Activated T-helper 2 cell treated with anti-CD3 and anti-CD28 coated beads, Interferon-gamma antibody, Interleukin-2, Interleukin-4, amounts not matched to agents 10 μg/mL and 5 μg/mL and 100 μg/mL, durations not matched to agents 14 hours and 24 hours and 36 hours (primary cell): ENCODE results near the gene STRIT1. TPM values are rescaled to one million over a fixed set of nuclear protein-coding genes. Genes with fewer than 3 reads are reported as not detected.

Experiments used
- DNase-seq: peaks from one replicate; pipeline ENCODE4 v3.0.0; 2021; ENCODE audit warnings: low spot score
- H3K27ac Mint-ChIP-seq: one replicate; pipeline ENCODE4 v1.8.0; 2021; ENCODE audit warnings: mixed read lengths
- H3K27me3 Mint-ChIP-seq: one replicate; pipeline ENCODE4 v1.8.0; 2021; ENCODE audit warnings: low read depth, mixed read lengths
- H3K36me3 Mint-ChIP-seq: one replicate; pipeline ENCODE4 v1.8.0; 2021; ENCODE audit warnings: low read depth, mixed read lengths
- H3K4me1 Mint-ChIP-seq: one replicate; pipeline ENCODE4 v1.8.0; 2021; ENCODE audit warnings: low read depth, mixed read lengths
- H3K4me3 Mint-ChIP-seq: one replicate; pipeline ENCODE4 v1.8.0; 2021; ENCODE audit warnings: low read depth, mild to moderate bottlenecking, moderate library complexity, mixed read lengths
- H3K9me3 Mint-ChIP-seq: one replicate; pipeline ENCODE4 v1.8.0; 2021; ENCODE audit warnings: mixed read lengths
- intact Hi-C: fragments of 100-400 bp; cut with micrococcal nuclease; formaldehyde crosslinking; loops from one replicate; pipeline ENCODE4 v1.15.1; 2023
- total RNA-seq: library from RNA; stranded (reverse); gene quantifications from 2 replicates; pipeline ENCODE4 v1.2.3, GENCODE V29; 2022

STRIT1 gene
- total RNA-seq, 1 donor from 2014 or later: not detected

DNA sequence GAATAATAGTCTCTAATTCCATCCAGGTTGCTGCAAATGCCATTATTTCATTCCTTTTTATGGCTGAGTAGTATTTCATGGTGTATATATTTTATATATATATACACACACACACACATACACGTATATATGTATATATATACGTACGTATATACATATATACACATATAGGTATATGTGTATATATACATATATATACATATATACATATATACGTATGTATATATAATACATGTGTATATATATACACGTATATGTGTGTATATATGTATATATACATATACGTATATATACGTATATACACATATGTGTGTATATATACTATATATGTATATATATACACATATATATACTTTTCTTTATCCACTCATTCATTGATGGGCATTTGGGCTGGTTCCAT, 13.7 kb upstream of the STRIT1 start:
- H3K9me3 Mint-ChIP-seq: no peaks in the 10 kb centered on the region
- DNase-seq: no peak
- H3K36me3 Mint-ChIP-seq: no peaks in the 10 kb centered on the region
- H3K27ac Mint-ChIP-seq: no peak overlapping the region
- intact Hi-C loops: no loop called here
- H3K27me3 Mint-ChIP-seq: no peaks in the 10 kb centered on the region
- H3K4me3 Mint-ChIP-seq: no peak overlapping the region
- H3K4me1 Mint-ChIP-seq: no peaks in the 10 kb centered on the region

DNA sequence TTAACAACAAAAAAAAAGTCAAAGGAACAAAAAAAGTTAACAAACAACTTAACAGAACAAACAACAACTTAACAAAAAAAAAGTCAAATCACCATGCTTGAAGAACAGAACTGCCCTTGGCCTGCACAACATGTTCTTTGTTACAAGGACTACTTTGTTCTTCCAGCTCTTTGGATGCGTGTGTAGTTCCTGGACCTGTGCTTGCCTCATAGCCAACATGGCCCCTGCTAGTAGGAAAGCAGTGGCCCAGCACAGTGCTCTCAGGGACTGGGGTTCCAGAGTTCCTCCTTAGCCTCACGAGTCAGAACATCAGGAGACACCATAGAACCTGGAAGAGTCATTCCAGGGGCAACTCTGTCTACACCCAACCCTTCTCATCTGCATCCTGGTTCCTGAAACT, 10.9 kb upstream of the STRIT1 start:
- intact Hi-C loops: no loop called here
- no peaks in the 10 kb centered on the region for H3K27me3 Mint-ChIP-seq

DNA sequence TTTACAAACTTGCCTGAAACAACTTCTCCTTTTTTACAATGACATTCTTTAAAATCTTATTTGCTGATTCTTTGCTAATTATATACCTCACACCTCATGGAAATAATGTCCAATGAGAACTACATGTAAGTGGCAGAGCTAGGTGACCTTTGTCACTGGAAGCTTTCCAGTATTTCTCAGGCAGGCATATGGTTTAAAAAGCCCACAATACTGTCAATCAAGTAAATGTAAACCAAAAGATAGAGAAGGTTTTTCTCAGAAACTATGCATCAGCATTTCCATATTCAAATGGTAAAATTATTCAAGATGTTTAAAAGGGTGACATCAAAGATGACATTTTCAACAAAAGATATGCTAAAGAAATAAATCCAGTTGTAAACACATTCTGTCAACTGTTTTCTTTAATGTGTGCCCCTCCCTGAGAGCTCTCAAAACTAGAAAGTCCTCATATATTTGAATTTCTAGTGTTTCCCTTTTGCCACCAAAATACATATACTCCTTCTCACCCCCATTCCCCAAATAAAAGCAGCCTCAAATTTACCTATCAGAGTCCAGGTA, 10.1 kb upstream of the STRIT1 start:
- Mint-ChIP-seq H3K4me3 (no peak overlapping the region), H3K27ac (no peak overlapping the region), H3K36me3 (no peaks in the 10 kb centered on the region), H3K4me1 (no peaks in the 10 kb centered on the region), H3K9me3 (no peaks in the 10 kb centered on the region), H3K27me3 (no peaks in the 10 kb centered on the region)
- intact Hi-C loops: no loop called here
- no peak for DNase-seq

More for the DNA sequence above, 10.9 kb upstream of the STRIT1 start:
- Mint-ChIP-seq H3K9me3 (no peaks in the 10 kb centered on the region), H3K4me1 (no peaks in the 10 kb centered on the region), H3K36me3 (no peaks in the 10 kb centered on the region), H3K4me3 (no peak overlapping the region), H3K27ac (no peak overlapping the region)
- no peak for DNase-seq

GRCh38 chr3:155302891-155303290, 9.4 kb upstream of the STRIT1 start:
- Mint-ChIP-seq H3K9me3 (no peaks in the 10 kb centered on the region), H3K27me3 (no peaks in the 10 kb centered on the region), H3K4me1 (no peaks in the 10 kb centered on the region)

GRCh38 chr3:155302481-155302880, 9.0 kb upstream of the STRIT1 start:
- Mint-ChIP-seq H3K4me1 (no peaks in the 10 kb centered on the region), H3K36me3 (no peaks in the 10 kb centered on the region), H3K27me3 (no peaks in the 10 kb centered on the region), H3K4me3 (no peak overlapping the region), H3K9me3 (no peaks in the 10 kb centered on the region), H3K27ac (no peak overlapping the region)
- intact Hi-C loops: no loop called here
- no peak for DNase-seq

More at GRCh38 chr3:155302891-155303290, 9.4 kb upstream of the STRIT1 start:
- Mint-ChIP-seq H3K36me3 (no peaks in the 10 kb centered on the region), H3K27ac (no peak overlapping the region), H3K4me3 (no peak overlapping the region)
- no peak for DNase-seq
- intact Hi-C loops: no loop called here

- H3K27me3 Mint-ChIP-seq: peaks cover 1% of the 10 kb centered on the region
- H3K4me1 Mint-ChIP-seq: no peaks in the 10 kb centered on the region
- H3K36me3 Mint-ChIP-seq: no peaks in the 10 kb centered on the region
- H3K9me3 Mint-ChIP-seq: peaks cover 5% of the 10 kb centered on the region
- H3K27ac Mint-ChIP-seq: no peak overlapping the region
- H3K4me3 Mint-ChIP-seq: no peak overlapping the region
- DNase-seq: no peak
- intact Hi-C loops: no loop called here
Measured at GRCh38 chr3:155297100-155297499, 3.6 kb upstream of the STRIT1 start.

DNA sequence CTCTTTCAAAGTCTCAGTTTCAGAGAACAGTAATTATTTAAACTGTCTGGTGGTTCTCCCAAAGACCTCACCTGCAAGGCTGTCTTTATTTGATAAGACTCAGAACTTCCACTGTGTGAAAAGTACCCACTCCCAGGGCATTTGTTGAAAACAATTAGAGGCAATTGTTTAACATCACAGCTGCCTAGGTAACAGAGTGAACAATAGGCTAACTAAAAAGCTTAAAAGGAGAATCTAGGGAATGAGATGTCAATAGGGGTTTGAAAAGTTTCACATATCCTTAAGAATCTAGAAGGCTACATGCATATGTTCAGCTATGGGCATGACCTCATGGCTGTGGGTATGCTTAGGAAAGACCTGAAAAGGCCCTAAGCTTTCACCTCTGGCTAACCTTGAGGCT, 2.9 kb upstream of the STRIT1 start:
- peaks cover 5% of the 10 kb centered on the region for H3K9me3 Mint-ChIP-seq
- H3K27ac Mint-ChIP-seq: no peak overlapping the region
- H3K4me1 Mint-ChIP-seq: no peaks in the 10 kb centered on the region
- no peaks in the 10 kb centered on the region for H3K36me3 Mint-ChIP-seq
- peaks cover 1% of the 10 kb centered on the region for H3K27me3 Mint-ChIP-seq
- intact Hi-C loops: no loop called here
- no peak for DNase-seq
- no peak overlapping the region for H3K4me3 Mint-ChIP-seq

GRCh38 chr3:155292693-155293092, 790 bp downstream of the STRIT1 start:
- H3K27me3 Mint-ChIP-seq: peaks cover 1% of the 10 kb centered on the region
- no peak for DNase-seq
- H3K9me3 Mint-ChIP-seq: peaks cover 5% of the 10 kb centered on the region
- H3K4me1 Mint-ChIP-seq: no peaks in the 10 kb centered on the region
- H3K36me3 Mint-ChIP-seq: no peaks in the 10 kb centered on the region
- no peak overlapping the region for H3K27ac Mint-ChIP-seq
- H3K4me3 Mint-ChIP-seq: no peak overlapping the region
- intact Hi-C loops: no loop called here

DNA sequence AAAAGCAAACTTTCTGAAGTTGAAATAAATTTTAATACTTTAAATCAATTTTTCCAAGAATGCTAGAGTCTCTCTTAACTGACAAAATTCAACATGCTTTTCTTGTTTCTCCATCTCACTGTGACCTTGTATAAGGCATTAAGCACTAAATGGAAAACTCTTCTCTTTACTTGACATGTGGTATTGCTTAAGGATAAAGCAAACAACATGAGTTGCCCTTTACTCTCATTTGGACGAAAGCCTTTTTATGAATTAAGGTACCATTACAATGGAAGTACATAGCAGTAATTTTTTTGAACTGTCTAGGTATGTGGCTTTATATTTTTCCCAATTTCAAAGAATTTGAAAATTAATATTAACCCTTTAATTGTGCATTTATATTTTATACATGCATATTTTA, 1.4 kb downstream of the STRIT1 start:
- Mint-ChIP-seq H3K27ac (no peak overlapping the region), H3K9me3 (peaks cover 5% of the 10 kb centered on the region), H3K27me3 (peaks cover 1% of the 10 kb centered on the region), H3K4me3 (no peak overlapping the region), H3K4me1 (no peaks in the 10 kb centered on the region), H3K36me3 (no peaks in the 10 kb centered on the region)
- intact Hi-C loops: no loop called here
- no peak for DNase-seq

GRCh38 chr3:155286736-155287135, 6.7 kb downstream of the STRIT1 start:
- Mint-ChIP-seq H3K27ac (no peak overlapping the region), H3K27me3 (no peaks in the 10 kb centered on the region), H3K36me3 (no peaks in the 10 kb centered on the region), H3K9me3 (no peaks in the 10 kb centered on the region), H3K4me1 (no peaks in the 10 kb centered on the region), H3K4me3 (no peak overlapping the region)
- intact Hi-C loops: no loop called here
- DNase-seq: no peak

- Mint-ChIP-seq H3K9me3 (no peaks in the 10 kb centered on the region), H3K4me1 (no peaks in the 10 kb centered on the region), H3K36me3 (no peaks in the 10 kb centered on the region), H3K27me3 (no peaks in the 10 kb centered on the region), H3K27ac (no peak overlapping the region), H3K4me3 (no peak overlapping the region)
- DNase-seq: no peak
- intact Hi-C loops: no loop called here
Measured at GRCh38 chr3:155285936-155286335, 7.5 kb downstream of the STRIT1 start.

GRCh38 chr3:155283092-155284056, 10.1 kb downstream of the STRIT1 start:
- Mint-ChIP-seq H3K4me1 (no peaks in the 10 kb centered on the region), H3K36me3 (no peaks in the 10 kb centered on the region), H3K27ac (no peak overlapping the region), H3K9me3 (no peaks in the 10 kb centered on the region), H3K4me3 (no peak overlapping the region), H3K27me3 (no peaks in the 10 kb centered on the region)
- intact Hi-C loops: no loop called here
- no peak for DNase-seq

GRCh38 chr3:155282385-155283091, 10.9 kb downstream of the STRIT1 start:
- Mint-ChIP-seq H3K4me1 (no peaks in the 10 kb centered on the region), H3K27me3 (no peaks in the 10 kb centered on the region), H3K36me3 (no peaks in the 10 kb centered on the region), H3K27ac (no peak overlapping the region), H3K4me3 (no peak overlapping the region), H3K9me3 (no peaks in the 10 kb centered on the region)
- intact Hi-C loops: no loop called here
- DNase-seq: no peak
